Stimulated activated CD4-positive, alpha-beta T cell treated with anti-CD3 and anti-CD28 coated beads, Interleukin-12 subunit alpha, Interleukin-12 subunit beta, amount 100 ng/mL, for 24 hours (primary cell): ENCODE data around the gene LRP3.
A peak's percentile ranks its signal among the peaks of the same experiment; 100 is the strongest.
"Not testable (repeated sequence)": the region's sequence is repeated elsewhere in the genome, so short reads cannot be mapped to it uniquely, and the experiment has no call there.

Source experiments
- DNase-seq, 2 experiments: peaks; one replicate each; pipeline ENCODE4 v3.0.0-alpha.2; 2020; ENCODE audit warnings: low read depth in 2 of 2

Gene LRP3

GRCh38 chr19:33176670-33177416 lies 17.3 kb upstream of the LRP3 start:
- DNase-seq = peak; percentile 96 to 98

- DNase-seq = no peak
Measured at GRCh38 chr19:33177417-33177979, 16.6 kb upstream of the LRP3 start.

GRCh38 chr19:33186431-33187182 lies 7.5 kb upstream of the LRP3 start:
- DNase-seq = no peak

- DNase-seq = no peak
Measured at GRCh38 chr19:33187183-33187540, 7.0 kb upstream of the LRP3 start.

GRCh38 chr19:33189453-33189852 lies 4.7 kb upstream of the LRP3 start:
- no peak for DNase-seq

- DNase-seq = not testable (repeated sequence)
Measured at GRCh38 chr19:33191092-33191491, 3.0 kb upstream of the LRP3 start.

- DNase-seq = no peak
Measured at GRCh38 chr19:33191501-33191900, 2.6 kb upstream of the LRP3 start.

GRCh38 chr19:33192010-33192409 lies 2.1 kb upstream of the LRP3 start:
- DNase-seq = no peak

GRCh38 chr19:33193269-33193864 lies 763 bp upstream of the LRP3 start:
- DNase-seq = no peak

GRCh38 chr19:33194532-33194885 lies 379 bp downstream of the LRP3 start:
- DNase-seq = no peak

- no peak for DNase-seq
Measured at GRCh38 chr19:33194886-33195644, 935 bp downstream of the LRP3 start.

- DNase-seq = no peak
Measured at GRCh38 chr19:33195645-33196347, 1.7 kb downstream of the LRP3 start.

- no peak for DNase-seq
Measured at GRCh38 chr19:33196446-33197193, 2.5 kb downstream of the LRP3 start.

- no peak for DNase-seq
Measured at GRCh38 chr19:33197591-33198000, 3.5 kb downstream of the LRP3 start.

GRCh38 chr19:33198169-33198568 lies 4.0 kb downstream of the LRP3 start:
- DNase-seq = no peak

- no peak for DNase-seq
Measured at GRCh38 chr19:33199441-33200265, 5.5 kb downstream of the LRP3 start.

GRCh38 chr19:33201473-33201872 lies 7.3 kb downstream of the LRP3 start:
- DNase-seq = no peak

GRCh38 chr19:33201886-33202545 lies 7.9 kb downstream of the LRP3 start:
- no peak for DNase-seq
